ENCODE results near the gene CCDC146.
"Not testable (repeated sequence)": the region's sequence is repeated elsewhere in the genome, so short reads cannot be mapped to it uniquely, and the experiment has no call there.

DNA sequence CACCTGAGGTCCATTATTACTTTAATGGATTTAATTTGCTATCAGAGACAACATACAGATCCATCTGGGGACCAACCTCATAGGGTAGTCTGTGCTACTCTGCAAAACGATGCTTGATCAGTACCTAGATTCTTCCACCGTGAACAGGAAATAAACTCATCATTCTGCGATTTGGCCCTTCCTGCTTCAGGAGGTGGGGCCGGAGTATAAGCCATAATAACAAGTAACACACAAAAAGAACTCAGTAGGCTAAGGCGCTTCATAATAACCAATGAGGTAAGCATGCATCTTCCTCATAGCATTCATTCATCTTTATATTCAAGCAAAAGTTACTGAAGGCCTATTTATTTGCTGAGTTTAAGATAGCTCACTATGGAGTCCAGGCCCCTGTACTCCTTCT is 42.8 kb upstream of the CCDC146 start:
- TF ChIP-seq, protein P1, sequence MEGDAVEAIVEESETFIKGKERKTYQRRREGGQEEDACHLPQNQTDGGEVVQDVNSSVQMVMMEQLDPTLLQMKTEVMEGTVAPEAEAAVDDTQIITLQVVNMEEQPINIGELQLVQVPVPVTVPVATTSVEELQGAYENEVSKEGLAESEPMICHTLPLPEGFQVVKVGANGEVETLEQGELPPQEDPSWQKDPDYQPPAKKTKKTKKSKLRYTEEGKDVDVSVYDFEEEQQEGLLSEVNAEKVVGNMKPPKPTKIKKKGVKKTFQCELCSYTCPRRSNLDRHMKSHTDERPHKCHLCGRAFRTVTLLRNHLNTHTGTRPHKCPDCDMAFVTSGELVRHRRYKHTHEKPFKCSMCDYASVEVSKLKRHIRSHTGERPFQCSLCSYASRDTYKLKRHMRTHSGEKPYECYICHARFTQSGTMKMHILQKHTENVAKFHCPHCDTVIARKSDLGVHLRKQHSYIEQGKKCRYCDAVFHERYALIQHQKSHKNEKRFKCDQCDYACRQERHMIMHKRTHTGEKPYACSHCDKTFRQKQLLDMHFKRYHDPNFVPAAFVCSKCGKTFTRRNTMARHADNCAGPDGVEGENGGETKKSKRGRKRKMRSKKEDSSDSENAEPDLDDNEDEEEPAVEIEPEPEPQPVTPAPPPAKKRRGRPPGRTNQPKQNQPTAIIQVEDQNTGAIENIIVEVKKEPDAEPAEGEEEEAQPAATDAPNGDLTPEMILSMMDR (conservative IDR thresholded peaks at IDR 0.05 in 1 of 2, IDR thresholded peaks at IDR 0.05 in 1 of 2; ENCODE audit: extremely low read depth in 1 of 2, insufficient read depth in 1 of 2, low read depth in 1 of 2, low read length in 2 of 2) = not testable (repeated sequence)
- TF ChIP-seq EZH2 (IDR thresholded peaks at IDR 0.05; ENCODE audit: borderline replicate concordance, low read length) = not testable (repeated sequence)
